WTC11 (cell line): ENCODE results near the gene ARMC2.

Source experiments
- PRDM15 ChIP-seq: sonication (generic); formaldehyde crosslinking; IDR thresholded peaks from 2 replicates; pipeline ENCODE4 v1.8.0; 2022; ENCODE audit warnings: missing genetic modification reagents
- ZNF263 ChIP-seq: sonication (generic); formaldehyde crosslinking; IDR thresholded peaks from 2 replicates; pipeline ENCODE4 v1.8.1; 2022; ENCODE audit warnings: low read depth, mild to moderate bottlenecking, moderate library complexity, missing genetic modification reagents
- TF ChIP-seq, protein P1 (sequence below): fragments of 200-600 bp; IDR thresholded peaks from 2 replicates; pipeline ENCODE4 v1.8.0; 2022; ENCODE audit warnings: antibody characterized with exemption
- TF ChIP-seq, protein P2 (sequence below): sonication (generic); formaldehyde crosslinking; IDR thresholded peaks from 2 replicates; pipeline ENCODE4 v1.8.0; 2022; ENCODE audit warnings: mild to moderate bottlenecking, missing genetic modification reagents

- TF ChIP-seq, protein P1, sequence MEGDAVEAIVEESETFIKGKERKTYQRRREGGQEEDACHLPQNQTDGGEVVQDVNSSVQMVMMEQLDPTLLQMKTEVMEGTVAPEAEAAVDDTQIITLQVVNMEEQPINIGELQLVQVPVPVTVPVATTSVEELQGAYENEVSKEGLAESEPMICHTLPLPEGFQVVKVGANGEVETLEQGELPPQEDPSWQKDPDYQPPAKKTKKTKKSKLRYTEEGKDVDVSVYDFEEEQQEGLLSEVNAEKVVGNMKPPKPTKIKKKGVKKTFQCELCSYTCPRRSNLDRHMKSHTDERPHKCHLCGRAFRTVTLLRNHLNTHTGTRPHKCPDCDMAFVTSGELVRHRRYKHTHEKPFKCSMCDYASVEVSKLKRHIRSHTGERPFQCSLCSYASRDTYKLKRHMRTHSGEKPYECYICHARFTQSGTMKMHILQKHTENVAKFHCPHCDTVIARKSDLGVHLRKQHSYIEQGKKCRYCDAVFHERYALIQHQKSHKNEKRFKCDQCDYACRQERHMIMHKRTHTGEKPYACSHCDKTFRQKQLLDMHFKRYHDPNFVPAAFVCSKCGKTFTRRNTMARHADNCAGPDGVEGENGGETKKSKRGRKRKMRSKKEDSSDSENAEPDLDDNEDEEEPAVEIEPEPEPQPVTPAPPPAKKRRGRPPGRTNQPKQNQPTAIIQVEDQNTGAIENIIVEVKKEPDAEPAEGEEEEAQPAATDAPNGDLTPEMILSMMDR = no peak
- TF ChIP-seq PRDM15 (CRISPR knock-in tag) = no peak
- TF ChIP-seq, protein P2, sequence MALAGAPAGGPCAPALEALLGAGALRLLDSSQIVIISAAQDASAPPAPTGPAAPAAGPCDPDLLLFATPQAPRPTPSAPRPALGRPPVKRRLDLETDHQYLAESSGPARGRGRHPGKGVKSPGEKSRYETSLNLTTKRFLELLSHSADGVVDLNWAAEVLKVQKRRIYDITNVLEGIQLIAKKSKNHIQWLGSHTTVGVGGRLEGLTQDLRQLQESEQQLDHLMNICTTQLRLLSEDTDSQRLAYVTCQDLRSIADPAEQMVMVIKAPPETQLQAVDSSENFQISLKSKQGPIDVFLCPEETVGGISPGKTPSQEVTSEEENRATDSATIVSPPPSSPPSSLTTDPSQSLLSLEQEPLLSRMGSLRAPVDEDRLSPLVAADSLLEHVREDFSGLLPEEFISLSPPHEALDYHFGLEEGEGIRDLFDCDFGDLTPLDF = no peak
- no peak for TF ChIP-seq ZNF263 (CRISPR knock-in tag)
These were observed 30.7 kb downstream of the ARMC2 start for GRCh38 chr6:108878942-108879341.
